Mucosa of rectum (tissue), 2 donors: ENCODE results near the gene PCDH9.

ENCODE experiments used
- H3K27ac ChIP-seq, 2 donors: one replicate each; pipeline ENCODE4 v1.7.0; 2013; ENCODE audit warnings: inconsistent platforms in 2 of 2, low read depth in 2 of 2, low read length in 2 of 2
- H3K27me3 ChIP-seq, 2 donors: one replicate each; pipeline ENCODE4 v1.7.0; 2013; ENCODE audit warnings: low read length in 2 of 2; ENCODE audit not compliant: control insufficient read depth in 2 of 2, insufficient read depth in 2 of 2
- H3K36me3 ChIP-seq, 2 donors: one replicate each; pipeline ENCODE4 v1.7.0; 2013; ENCODE audit warnings: low read length in 2 of 2; ENCODE audit not compliant: control insufficient read depth in 2 of 2, insufficient read depth in 2 of 2
- H3K4me1 ChIP-seq, 2 donors: one replicate each; pipeline ENCODE4 v1.7.0; 2013; ENCODE audit warnings: low read length in 2 of 2, mild to moderate bottlenecking in 1 of 2; ENCODE audit not compliant: control insufficient read depth in 2 of 2, insufficient read depth in 2 of 2
- H3K4me3 ChIP-seq, 2 donors: one replicate each; pipeline ENCODE4 v1.7.0; 2013; ENCODE audit warnings: low read length in 2 of 2
- H3K9ac ChIP-seq, 2 donors: one replicate each; pipeline ENCODE4 v1.7.0; 2013; ENCODE audit warnings: low read length in 2 of 2, low read depth in 1 of 2, mild to moderate bottlenecking in 1 of 2
- H3K9me3 ChIP-seq, 2 donors: one replicate each; pipeline ENCODE4 v1.7.0; 2013; ENCODE audit warnings: low read length in 2 of 2; ENCODE audit not compliant: control insufficient read depth in 2 of 2
- donor health status: healthy.
- donor health status: Normal muscosa, but diverticular disease.

The PCDH9 gene

GRCh38 chr13:66477816-66478215 is 752.3 kb downstream of the PCDH9 start:
- Histone ChIP-seq H3K4me1 (no peaks in the 10 kb centered on the region), H3K9ac (no peak overlapping the region), H3K9me3 (no peaks in the 10 kb centered on the region), H3K27me3 (no peaks in the 10 kb centered on the region), H3K27ac (no peak overlapping the region), H3K4me3 (no peak overlapping the region), H3K36me3 (no peaks in the 10 kb centered on the region)

GRCh38 chr13:66475061-66475460 is 755.1 kb downstream of the PCDH9 start:
- Histone ChIP-seq H3K9me3 (no peaks in the 10 kb centered on the region), H3K4me1 (no peaks in the 10 kb centered on the region), H3K27me3 (no peaks in the 10 kb centered on the region), H3K4me3 (no peak overlapping the region), H3K9ac (no peak overlapping the region), H3K36me3 (no peaks in the 10 kb centered on the region), H3K27ac (no peak overlapping the region)

GRCh38 chr13:66469745-66470144 is 760.4 kb downstream of the PCDH9 start:
- H3K27me3 ChIP-seq: no peaks in the 10 kb centered on the region
- H3K9ac ChIP-seq: no peak overlapping the region
- H3K36me3 ChIP-seq: no peaks in the 10 kb centered on the region
- no peaks in the 10 kb centered on the region for H3K4me1 ChIP-seq
- H3K27ac ChIP-seq: no peak overlapping the region
- no peaks in the 10 kb centered on the region for H3K9me3 ChIP-seq
- no peak overlapping the region for H3K4me3 ChIP-seq

GRCh38 chr13:66468656-66469055 is 761.5 kb downstream of the PCDH9 start:
- H3K27me3 ChIP-seq: no peaks in the 10 kb centered on the region
- H3K4me3 ChIP-seq: no peak overlapping the region
- no peak overlapping the region for H3K27ac ChIP-seq
- no peaks in the 10 kb centered on the region for H3K4me1 ChIP-seq
- no peak overlapping the region for H3K9ac ChIP-seq
- H3K9me3 ChIP-seq: no peaks in the 10 kb centered on the region
- H3K36me3 ChIP-seq: no peaks in the 10 kb centered on the region

GRCh38 chr13:66462187-66462586 is 767.9 kb downstream of the PCDH9 start:
- no peaks in the 10 kb centered on the region for H3K27me3 ChIP-seq
- no peaks in the 10 kb centered on the region for H3K36me3 ChIP-seq
- H3K27ac ChIP-seq: no peak overlapping the region
- no peaks in the 10 kb centered on the region for H3K4me1 ChIP-seq
- H3K9ac ChIP-seq: no peak overlapping the region
- H3K9me3 ChIP-seq: no peaks in the 10 kb centered on the region
- no peak overlapping the region for H3K4me3 ChIP-seq

- Histone ChIP-seq H3K4me1 (no peaks in the 10 kb centered on the region), H3K9me3 (no peaks in the 10 kb centered on the region), H3K27ac (no peak overlapping the region), H3K36me3 (no peaks in the 10 kb centered on the region), H3K9ac (no peak overlapping the region), H3K27me3 (no peaks in the 10 kb centered on the region), H3K4me3 (no peak overlapping the region)
Measured at GRCh38 chr13:66461021-66461420, 769.1 kb downstream of the PCDH9 start.

- no peak overlapping the region for H3K27ac ChIP-seq
- H3K9ac ChIP-seq: no peak overlapping the region
- H3K4me1 ChIP-seq: no peaks in the 10 kb centered on the region
- no peak overlapping the region for H3K4me3 ChIP-seq
- no peaks in the 10 kb centered on the region for H3K36me3 ChIP-seq
- H3K27me3 ChIP-seq: no peaks in the 10 kb centered on the region
- H3K9me3 ChIP-seq: no peaks in the 10 kb centered on the region
Measured at GRCh38 chr13:66459634-66460033, 770.5 kb downstream of the PCDH9 start.

GRCh38 chr13:66459143-66459542 is 771.0 kb downstream of the PCDH9 start:
- Histone ChIP-seq H3K36me3 (no peaks in the 10 kb centered on the region), H3K4me3 (no peak overlapping the region), H3K4me1 (no peaks in the 10 kb centered on the region), H3K27ac (no peak overlapping the region), H3K27me3 (no peaks in the 10 kb centered on the region), H3K9ac (no peak overlapping the region), H3K9me3 (no peaks in the 10 kb centered on the region)

- Histone ChIP-seq H3K27ac (no peak overlapping the region), H3K36me3 (no peaks in the 10 kb centered on the region), H3K4me1 (no peaks in the 10 kb centered on the region), H3K4me3 (no peak overlapping the region), H3K27me3 (no peaks in the 10 kb centered on the region), H3K9ac (no peak overlapping the region), H3K9me3 (no peaks in the 10 kb centered on the region)
Measured at GRCh38 chr13:66446413-66446812, 783.7 kb downstream of the PCDH9 start.

GRCh38 chr13:66443926-66444325 is 786.2 kb downstream of the PCDH9 start:
- Histone ChIP-seq H3K4me3 (no peak overlapping the region), H3K27me3 (no peaks in the 10 kb centered on the region), H3K9me3 (no peaks in the 10 kb centered on the region), H3K9ac (no peak overlapping the region), H3K36me3 (no peaks in the 10 kb centered on the region), H3K27ac (no peak overlapping the region), H3K4me1 (no peaks in the 10 kb centered on the region)

- H3K36me3 ChIP-seq: no peaks in the 10 kb centered on the region
- H3K9ac ChIP-seq: no peak overlapping the region
- H3K27me3 ChIP-seq: no peaks in the 10 kb centered on the region
Measured at GRCh38 chr13:66440938-66441337, 789.2 kb downstream of the PCDH9 start.

More at GRCh38 chr13:66440938-66441337, 789.2 kb downstream of the PCDH9 start:
- no peak overlapping the region for H3K4me3 ChIP-seq
- no peaks in the 10 kb centered on the region for H3K4me1 ChIP-seq
- H3K9me3 ChIP-seq: no peaks in the 10 kb centered on the region
- no peak overlapping the region for H3K27ac ChIP-seq
